HG02884 (cell line): ENCODE measurements around the gene NKD2.
"Not testable (repeated sequence)": the region's sequence is repeated elsewhere in the genome, so short reads cannot be mapped to it uniquely, and the experiment has no call there.

ENCODE experiments used
- ATAC-seq: cut with Tn5 transposase; IDR thresholded peaks from one replicate; pipeline ENCODE4 v1.9.1; 2021; ENCODE audit warnings: mild to moderate bottlenecking, moderate library complexity; ENCODE audit not compliant: unreplicated experiment

The NKD2 gene

DNA sequence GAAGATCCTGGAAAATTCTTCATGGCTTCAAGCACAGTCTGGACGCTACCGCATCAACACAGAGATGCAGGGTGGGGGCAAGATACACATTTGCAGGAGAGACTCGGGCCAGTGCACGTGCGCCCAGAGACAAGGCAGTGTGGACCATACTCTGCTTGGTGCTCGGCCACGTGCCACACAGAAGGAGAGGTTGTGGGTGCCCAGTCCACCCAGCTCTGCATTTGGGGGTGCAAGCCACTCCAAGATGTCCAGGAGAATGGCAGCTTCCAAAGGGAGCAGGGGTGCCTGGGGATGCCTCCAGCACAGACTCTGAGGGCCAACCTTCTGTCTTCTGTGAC lies 4.3 kb downstream of the NKD2 start:
- ATAC-seq = no peak

DNA sequence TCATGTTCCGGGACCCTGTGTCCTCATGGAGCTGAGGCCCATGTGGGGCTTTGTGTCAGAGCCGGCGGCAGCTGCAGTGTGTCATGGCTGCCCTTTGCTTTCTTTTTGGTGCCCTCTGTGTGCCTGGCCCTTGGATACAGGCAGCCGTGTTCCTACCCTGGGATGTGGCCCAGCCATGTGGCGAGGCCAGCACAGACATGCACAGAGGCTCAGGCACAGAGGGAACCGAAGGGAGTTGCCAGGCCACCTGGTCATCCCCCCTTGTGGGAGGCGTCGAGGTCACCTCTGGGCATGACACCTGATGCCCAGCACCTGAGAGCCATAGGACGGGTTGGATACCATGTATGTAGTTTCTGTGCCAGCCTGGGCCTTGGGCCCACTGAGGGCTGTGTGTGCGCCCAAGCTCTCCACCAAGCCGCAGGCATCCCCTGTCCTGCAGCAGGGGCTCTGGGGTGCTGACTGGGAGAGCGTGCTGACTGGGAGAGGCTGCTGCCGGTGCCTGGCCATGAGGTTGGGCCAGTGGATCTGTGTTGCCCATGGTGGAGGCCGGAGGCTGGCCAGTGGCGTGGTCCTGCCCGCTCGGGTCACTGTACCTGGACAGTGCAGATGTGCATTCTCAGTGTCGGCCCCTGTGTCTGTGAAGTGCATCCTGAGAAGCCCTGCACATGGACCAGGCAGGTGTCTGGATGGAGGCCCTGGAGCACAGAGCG lies 4.8 kb downstream of the NKD2 start:
- no peak for ATAC-seq

DNA sequence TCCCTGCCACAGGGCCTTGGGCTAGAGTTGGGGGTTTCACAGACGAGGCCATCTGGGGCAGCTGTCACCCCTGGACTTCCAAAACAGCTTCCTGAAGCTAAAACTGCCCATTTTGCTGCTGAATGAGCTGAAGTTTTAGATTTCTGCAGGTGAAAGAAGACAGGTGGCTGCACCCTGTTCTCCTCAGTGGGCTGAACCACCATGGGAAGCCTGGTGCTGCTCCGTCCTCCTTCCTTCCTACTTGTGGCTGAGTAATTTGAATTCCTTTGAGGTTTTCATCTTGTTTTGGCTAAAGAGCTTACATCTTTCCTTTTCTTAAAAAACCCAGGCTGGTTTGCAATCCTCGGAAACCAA lies 5.3 kb downstream of the NKD2 start:
- no peak for ATAC-seq

DNA sequence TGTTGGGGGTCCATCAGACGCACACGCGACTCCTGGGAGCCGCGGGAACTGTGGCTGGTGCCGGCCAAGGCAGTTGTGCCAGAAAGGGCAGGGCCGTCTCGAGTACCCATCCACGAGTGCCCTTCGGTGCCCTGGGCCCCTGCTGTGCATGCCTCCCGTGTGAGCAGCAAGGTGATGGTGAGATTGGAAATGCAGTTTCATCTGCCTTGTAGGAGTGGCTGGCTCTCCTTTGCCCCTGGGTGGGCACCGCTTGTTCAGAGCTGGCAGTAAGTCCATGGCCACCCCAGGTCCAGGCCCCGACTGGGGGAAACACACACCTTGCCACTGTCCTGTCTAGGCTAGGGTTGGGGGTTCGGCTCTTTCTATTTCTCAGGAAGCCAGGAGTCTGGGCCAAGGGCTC lies 5.7 kb downstream of the NKD2 start:
- ATAC-seq = no peak

DNA sequence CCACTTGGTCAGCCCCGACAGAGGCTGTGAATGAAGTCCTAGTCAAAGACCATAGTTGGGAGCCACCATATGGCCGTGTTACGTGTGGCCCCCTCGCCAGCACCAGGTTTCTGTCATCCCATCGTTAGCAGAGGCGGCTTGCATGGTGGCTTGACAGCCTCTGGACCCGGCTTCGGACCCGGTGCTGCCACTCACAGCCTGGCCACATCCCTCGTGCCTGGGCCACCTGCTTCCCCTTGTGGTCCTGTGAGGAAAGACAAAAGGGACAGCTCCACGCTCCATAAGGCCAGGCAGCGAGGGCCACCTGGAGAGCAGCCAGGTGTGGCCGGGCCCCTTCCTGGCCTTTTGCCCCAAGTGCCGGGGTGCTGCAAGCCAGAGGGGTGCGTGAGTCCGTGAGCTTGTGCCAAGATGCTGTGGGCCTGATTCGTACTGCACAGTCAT lies 6.2 kb downstream of the NKD2 start:
- no peak for ATAC-seq

DNA sequence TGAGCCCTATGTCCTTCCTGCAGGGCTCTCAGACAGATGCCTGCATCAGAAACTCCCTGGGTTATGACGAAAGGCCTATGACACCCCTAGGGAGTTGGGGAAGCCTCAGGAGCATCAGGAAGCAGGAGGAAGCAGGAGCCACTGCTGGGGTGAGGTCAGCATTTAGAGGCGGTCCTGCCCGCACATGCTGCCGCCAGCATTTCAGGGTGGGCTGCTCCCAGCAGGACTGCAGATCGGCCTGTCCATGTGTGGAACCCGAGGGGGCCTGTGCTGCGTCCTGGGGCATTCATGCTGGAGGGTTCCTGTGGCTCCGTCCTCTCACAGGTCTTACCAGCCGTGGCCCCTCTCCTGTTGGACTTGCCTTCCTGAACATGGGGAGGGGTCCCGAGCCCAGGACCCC lies 6.9 kb downstream of the NKD2 start:
- ATAC-seq = no peak

DNA sequence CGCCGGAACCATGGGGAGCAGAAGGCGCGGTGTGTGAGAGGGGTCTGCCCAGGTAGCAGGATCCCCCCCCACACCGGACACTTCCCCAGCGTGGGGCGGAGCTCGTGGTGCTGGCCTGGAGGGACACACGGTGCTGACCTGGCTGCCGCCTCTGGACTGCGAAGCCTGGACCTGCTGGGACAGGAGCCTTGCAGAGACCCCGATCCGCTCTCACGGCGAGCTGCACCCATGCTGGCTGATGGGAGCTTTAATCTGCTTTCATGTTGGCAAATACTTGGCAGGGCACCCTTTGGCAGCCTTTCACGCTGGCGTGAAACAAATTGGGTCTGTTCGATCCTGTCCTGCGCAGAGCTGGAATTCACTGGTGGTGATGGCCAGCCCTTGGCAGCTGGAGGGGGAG lies 7.4 kb downstream of the NKD2 start:
- ATAC-seq = no peak

DNA sequence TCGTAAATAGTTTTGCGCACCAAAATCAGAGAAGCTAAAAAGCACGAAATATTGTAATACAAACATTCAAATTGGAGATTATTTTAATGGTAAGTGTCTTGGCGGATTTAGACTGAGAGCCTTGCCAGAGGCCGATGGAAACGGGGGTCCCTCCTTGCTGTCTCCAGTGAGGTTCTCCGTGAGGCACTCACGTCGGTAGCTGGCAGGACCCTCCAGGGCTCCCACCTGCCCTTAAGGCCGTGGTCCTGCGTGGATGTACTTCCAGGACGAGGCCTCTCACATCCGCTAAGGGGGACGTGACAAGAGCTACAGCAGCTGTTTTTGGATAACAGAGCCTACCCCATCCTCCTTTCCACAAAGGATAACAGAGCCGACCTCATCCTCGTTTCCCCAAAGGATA lies 7.9 kb downstream of the NKD2 start:
- ATAC-seq = no peak

DNA sequence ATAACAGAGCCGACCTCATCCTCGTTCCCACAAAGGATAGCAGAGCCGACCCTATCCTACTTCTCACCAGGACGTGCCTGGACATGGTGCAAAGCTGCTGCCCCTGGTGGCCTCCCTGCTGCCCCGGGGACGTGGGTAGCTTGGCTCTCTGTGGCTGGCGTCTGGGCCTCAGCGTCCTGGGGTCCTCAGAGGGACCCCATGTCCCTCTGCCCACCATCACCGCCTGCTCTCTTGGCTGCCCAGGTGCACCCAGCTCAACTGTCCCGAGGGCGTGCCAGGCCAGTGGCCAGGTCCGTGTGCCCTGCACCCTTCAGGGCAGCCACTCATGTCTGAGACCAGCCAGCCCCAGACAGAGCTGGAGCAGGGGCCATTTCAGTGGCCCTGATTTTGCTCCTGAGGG lies 8.5 kb downstream of the NKD2 start:
- ATAC-seq = no peak

DNA sequence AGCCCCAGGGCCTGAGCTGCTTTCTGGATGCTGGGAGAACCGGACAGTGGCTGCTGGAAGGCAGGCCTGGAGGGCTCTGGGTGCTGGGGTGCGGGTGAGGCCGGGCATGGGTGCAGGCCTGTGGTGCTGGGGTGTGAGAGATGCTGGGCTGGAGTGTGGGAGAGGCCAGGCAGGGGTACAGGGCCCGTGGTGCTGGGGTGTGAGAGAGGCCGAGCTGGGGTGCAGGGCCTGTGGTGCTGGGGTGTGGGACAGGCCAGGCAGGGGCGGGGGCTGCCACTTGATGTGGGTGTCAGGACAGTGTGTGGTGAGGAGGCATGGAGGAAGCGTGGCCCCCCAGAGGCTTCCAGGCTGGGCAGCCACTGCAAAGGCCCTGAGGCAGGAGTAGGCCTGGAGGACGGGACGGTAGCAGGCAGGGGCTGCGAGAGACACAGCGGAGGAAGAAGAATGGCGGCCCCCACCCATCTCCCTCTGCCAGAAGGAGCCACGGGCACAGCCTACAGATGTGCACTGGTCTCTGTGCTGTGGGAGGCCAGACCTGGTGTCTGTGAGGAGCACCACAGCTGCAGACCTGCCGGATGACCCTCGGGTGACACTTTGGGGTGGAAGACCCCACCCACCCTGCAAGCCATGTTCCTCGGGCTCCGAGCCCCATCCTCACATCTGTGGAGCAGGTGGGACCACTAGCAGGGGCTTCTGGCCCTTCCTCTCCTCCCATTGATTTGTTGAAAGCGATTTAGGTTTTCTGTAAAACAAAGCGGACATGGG lies 9.3 kb downstream of the NKD2 start:
- ATAC-seq = no peak

DNA sequence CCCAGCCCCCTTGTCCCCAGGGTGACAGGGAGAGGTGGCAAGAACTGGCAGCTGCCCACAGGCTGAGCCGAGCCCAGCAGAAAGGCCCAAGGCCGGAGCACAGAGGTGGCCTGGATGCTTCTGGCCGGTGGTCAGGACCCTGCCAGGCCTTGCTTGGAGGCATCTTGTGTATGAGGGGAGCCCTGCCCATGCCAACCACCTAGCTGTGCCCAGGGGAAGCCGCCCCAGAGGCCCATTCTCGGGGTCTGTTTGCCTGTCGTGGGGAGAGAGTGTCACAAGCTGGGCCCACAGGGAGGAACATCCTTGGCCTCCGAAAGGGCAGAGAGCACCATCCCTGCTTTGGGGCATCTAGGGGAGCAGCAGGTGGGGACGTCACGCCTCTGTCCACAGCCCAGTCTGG lies 10.0 kb downstream of the NKD2 start:
- no peak for ATAC-seq

DNA sequence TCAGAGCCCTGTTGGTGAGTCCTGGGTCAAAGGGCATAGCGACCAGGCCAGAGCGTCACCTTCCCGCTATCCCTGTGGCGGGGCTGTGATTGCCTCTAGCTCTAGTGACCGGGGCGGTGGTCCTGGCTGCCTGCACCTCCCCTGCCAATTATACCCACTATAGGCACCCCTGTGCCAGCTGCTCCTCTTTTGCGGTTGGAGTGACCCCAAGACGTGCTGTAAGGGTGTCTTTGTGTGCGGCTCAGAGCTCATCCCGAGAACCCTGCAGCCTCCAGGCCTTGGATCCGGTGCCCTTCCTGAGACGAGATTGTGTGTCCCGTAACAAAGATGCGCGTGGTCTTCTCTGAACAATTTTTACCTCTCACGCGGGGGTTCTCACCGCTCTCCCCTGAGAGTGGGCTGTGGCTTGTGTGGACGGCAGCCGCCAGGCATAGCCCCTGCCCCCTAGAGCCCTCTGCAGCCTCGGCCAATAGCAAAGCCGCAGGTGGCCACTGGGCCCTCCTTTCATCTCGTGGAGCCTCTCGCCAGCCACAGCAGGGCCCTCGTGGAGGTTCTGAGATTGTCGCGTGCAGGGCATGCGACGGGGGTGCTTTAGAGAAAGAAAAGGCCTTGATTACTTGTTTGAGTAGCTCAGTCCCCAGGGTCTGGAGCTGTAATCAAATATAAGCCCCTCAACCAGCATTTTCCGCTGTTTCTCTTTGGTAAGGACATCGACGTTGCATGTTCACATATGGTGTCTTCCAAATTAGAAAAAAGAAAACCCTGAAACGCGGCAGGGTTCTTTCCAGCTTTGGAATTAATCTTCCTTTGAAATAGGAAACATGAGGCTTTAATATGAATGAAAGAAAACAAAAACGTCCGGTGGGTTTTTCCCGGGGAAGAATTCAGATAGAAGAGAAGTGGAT lies 10.7 kb downstream of the NKD2 start:
- no peak for ATAC-seq

DNA sequence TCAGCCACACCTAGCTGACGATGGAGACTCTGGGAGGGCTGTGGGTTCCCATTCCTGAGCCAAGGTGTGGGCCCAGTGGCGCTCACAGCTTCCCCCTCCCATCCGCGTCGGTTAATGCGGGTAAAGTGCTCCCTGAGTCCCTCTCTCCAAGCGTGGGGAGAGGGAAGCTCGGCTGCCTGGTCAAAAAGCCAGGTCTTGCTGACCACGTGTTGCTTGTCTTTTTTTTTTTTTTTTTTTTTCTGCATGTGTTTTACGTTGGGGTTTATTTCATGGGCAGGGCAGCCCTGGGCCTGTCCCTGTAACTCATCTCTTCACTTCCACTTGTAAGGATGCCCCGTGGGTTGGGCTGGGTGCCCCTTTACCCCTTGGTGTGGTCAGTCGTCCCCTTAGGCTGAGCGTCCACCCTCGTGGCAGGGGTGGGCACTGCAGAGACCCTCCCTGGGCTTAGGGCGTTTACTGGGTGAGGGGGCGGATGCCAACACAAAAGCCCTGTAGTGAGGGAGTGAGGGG lies 11.9 kb downstream of the NKD2 start:
- ATAC-seq = no peak

DNA sequence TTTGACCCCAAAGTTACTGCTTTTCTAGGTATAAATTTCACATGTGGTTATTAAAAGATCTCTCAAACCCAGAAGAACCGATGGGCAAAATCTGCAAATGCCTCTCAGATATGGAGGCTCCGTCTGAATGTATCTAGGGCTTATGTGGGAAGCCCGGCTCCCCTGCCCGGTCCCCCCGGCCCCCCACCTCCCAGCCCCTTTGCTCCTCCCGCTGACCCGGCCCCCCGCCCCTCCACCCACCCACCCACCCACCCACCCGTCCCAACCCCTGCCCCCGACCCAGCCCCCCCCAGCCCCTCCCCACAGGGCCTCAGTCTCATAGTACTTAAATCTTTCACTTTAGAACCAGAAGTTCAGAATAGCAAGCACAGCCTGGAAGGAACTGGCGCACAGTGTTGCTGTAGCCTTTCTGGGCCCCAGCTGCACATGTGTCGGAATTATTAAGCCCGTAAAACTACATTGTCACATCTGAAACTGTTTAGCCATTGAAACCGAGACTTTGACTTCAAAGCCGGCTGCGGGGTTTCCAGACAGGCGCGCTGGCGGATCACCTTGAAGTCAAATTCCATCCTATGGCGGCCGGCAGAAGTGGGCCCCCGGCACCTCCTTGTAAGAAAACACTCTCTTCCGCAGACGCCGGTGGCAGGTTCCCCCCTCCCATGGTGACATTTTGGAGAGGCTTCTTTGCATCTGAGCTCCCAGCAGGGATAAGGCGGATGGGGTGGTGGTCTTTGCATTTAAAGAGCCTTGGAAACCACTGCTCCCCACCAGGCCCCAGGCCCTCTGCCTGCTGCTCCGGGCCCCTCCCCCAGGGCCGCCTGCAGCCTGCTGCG lies 12.8 kb downstream of the NKD2 start:
- ATAC-seq = no peak

DNA sequence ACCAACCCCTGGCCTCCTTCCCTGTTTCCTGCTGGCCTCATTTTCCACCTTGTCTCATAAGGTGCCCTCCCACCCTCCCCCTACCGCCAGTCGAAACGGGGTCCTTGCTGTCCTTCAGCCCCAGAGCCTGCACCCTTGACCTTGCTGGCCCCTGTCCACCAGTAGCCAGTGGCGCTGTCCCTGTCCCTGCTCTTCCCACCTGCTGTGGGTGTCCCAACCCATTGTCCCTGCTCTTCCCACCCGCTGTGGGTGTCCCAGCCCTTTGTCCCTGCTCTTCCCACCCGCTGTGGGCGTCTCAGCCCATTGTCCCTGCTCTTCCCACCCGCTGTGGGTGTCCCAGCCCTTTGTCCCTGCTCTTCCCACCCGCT lies 13.4 kb downstream of the NKD2 start:
- not testable (repeated sequence) for ATAC-seq

DNA sequence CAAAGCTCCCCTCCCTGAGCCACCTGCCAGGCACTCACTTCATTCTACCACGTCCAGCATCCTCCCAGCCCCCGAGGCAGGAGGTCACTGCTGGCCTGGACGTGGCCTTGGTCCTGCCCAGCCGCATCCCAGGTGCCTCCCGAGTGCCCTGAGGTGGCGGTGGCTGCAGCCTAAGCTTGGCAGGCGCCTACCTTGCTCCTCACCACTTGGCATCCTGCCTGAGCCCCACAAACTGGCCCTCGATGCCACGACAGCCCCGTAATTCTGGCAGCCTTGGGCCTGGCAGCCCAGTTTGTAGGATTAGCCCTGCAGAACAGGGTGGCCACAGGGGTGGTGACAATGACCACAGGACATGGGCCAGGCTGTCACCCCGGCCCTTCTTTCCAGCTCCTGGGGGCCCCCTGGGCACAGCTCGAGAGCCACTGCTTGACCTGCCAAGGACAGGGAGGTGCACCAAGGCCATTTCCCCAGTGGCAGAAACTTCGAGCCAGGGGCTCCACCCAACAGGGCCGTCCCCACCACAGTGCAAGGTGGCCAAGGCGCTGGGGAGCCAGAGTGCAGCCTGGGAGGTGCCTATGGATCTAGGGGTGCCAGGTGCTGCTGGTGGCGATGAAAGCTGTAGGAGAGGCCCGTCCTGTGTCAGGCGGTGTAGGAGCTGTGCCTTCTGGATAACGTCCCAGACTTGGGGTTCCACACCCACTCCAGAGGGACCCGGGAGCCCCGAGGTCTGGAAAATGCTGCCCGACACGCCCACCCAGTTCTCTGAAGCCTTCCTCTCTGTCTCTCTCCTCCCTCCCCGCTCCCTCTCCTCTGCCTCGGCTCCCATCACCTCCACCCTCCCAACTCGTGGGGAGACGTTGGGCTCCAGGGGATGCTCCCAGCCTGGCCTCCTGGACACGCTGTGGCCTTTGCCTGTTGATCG lies 18.4 kb downstream of the NKD2 start:
- ATAC-seq = no peak

DNA sequence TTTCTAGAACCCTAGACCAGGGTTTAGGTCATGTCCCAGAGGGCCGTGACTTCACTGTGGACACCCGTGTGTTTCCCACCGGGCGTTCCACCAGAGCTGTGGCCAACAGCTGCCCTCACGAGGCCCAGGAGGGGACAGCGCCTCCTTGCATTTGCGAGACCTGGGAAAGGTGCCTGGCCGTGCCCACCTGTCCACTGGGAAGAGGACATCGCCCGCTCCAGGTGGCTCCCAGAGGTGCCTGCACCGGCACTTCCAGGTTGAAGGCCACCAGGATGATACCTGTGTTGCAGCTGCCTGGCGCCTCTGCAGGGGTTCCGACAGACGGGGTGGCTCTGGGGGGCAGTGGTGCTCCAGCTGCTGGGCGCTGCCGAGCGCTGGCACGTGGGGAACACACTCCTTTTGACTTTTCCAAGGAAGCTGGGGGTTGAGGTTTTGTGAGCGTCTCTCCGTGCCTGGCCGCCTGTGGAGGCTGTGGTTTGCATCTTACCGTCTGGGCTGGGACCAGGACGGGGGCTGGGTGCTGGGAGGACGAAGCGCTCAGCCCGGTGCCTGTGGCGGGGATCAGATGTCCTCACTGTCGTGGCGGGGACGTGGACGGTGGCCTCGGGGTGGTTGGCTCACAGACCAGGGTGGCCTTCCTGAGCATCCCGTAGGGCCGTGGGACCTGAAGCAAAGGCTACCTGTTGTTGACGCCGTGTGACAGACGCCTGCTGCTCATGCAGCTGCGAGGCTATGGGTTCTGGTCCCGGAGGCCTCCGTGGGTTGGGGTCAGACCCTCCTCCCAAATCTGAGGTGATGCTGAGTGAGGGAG lies 19.2 kb downstream of the NKD2 start:
- ATAC-seq = no peak

DNA sequence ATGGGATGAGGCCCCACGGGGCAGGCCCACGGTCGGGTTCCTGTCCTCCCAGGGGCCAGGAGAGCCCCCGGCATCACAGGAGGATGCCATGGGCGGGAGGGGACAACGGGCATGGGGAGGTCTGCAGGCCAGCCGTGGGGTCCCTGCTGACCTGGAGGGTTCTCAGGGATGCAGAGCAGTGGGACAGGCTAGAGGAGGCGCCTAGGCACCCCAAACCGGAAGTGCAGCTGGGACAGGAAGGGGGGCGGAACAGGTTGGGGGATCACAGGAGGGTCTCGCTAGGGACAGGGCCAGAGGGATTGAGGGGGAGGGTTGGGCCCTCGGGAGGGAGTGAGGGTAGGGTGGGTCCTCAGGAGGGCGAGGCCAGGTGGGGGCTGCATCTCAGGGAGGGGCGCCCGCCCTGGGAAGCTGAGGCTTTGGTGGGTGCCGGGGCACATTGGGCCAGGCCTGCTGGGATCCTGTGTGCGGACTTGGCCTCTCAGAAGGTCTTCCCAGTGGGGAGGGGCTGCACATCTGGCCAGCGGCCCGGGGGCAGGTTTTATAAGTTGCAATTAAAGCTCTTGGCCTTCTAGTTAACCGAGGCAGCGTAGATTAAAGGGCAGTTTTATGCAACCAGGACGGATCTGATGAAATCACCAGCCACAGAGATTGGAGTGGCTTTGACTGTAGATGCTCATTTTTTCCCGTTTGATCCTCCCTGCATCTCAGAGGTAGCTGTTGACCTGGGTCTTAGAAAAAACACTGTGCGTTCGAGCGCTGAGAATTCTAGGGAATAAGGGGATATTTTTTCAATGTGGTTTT lies 20.1 kb downstream of the NKD2 start:
- ATAC-seq = no peak
